ENCODE measurements around the gene RCE1. TPM values are rescaled to one million over a fixed set of nuclear protein-coding genes. Genes with fewer than 3 reads are reported as not detected.

The RCE1 gene
- total RNA-seq, 1 experiment from 2014 or later = 23.5 TPM

- CTCF ChIA-PET = no interaction called here
- peaks cover 24% of the 10 kb centered on the region for H3K4me1 Mint-ChIP-seq (ENCODE audit: low read depth, unreplicated experiment)
Measured at GRCh38 chr11:66887526-66887925, 44.3 kb downstream of the RCE1 start.

GRCh38 chr11:66888282-66888681 is 45.0 kb downstream of the RCE1 start:
- H3K4me1 Mint-ChIP-seq (ENCODE audit: low read depth, unreplicated experiment) = peaks cover 24% of the 10 kb centered on the region
- no peak overlapping the region for H3K27ac Mint-ChIP-seq (ENCODE audit: unreplicated experiment)
- no peak for DNase-seq
- no peaks in the 10 kb centered on the region for H3K27me3 Mint-ChIP-seq (ENCODE audit: unreplicated experiment)
- no peaks in the 10 kb centered on the region for H3K9me3 Mint-ChIP-seq (ENCODE audit: low read depth, unreplicated experiment)
- CTCF ChIA-PET = no interaction called here
- TF ChIP-seq CTCF (IDR thresholded peaks at IDR 0.05; ENCODE audit: unreplicated experiment) = no peak
- H3K4me3 Mint-ChIP-seq (ENCODE audit: low read depth, unreplicated experiment) = no peak overlapping the region
- no peaks in the 10 kb centered on the region for H3K36me3 Mint-ChIP-seq (ENCODE audit: insufficient read depth, unreplicated experiment)
- intact Hi-C loops (cut with micrococcal nuclease; ENCODE audit: unreplicated experiment) = no loop called here
- BruUV-seq (replicated peaks) = no TSS peak

More at GRCh38 chr11:66887526-66887925, 44.3 kb downstream of the RCE1 start:
- Mint-ChIP-seq H3K27ac (ENCODE audit: unreplicated experiment) (no peak overlapping the region), H3K36me3 (ENCODE audit: insufficient read depth, unreplicated experiment) (no peaks in the 10 kb centered on the region), H3K9me3 (ENCODE audit: low read depth, unreplicated experiment) (no peaks in the 10 kb centered on the region), H3K27me3 (ENCODE audit: unreplicated experiment) (no peaks in the 10 kb centered on the region), H3K4me3 (ENCODE audit: low read depth, unreplicated experiment) (no peak overlapping the region)
- TF ChIP-seq CTCF (IDR thresholded peaks at IDR 0.05; ENCODE audit: unreplicated experiment) = no peak
- no peak for DNase-seq
- no TSS peak for BruUV-seq (replicated peaks)
- intact Hi-C loops (cut with micrococcal nuclease; ENCODE audit: unreplicated experiment) = no loop called here

GRCh38 chr11:66889960-66890359 is 46.7 kb downstream of the RCE1 start:
- Mint-ChIP-seq H3K9me3 (ENCODE audit: low read depth, unreplicated experiment) (no peaks in the 10 kb centered on the region), H3K4me1 (ENCODE audit: low read depth, unreplicated experiment) (peaks cover 18% of the 10 kb centered on the region), H3K27ac (ENCODE audit: unreplicated experiment) (no peak overlapping the region), H3K27me3 (ENCODE audit: unreplicated experiment) (no peaks in the 10 kb centered on the region), H3K4me3 (ENCODE audit: low read depth, unreplicated experiment) (no peak overlapping the region), H3K36me3 (ENCODE audit: insufficient read depth, unreplicated experiment) (no peaks in the 10 kb centered on the region)
- CTCF ChIA-PET = no interaction called here
- TF ChIP-seq CTCF (IDR thresholded peaks at IDR 0.05; ENCODE audit: unreplicated experiment) = no peak
- no peak for DNase-seq
- no TSS peak for BruUV-seq (replicated peaks)
- intact Hi-C loops (cut with micrococcal nuclease; ENCODE audit: unreplicated experiment) = loop anchor here (10.0 kb wide), 1 partner anchor 65 kb away; the partner anchor contains the start of gene PC

- Mint-ChIP-seq H3K27me3 (ENCODE audit: unreplicated experiment) (no peaks in the 10 kb centered on the region), H3K27ac (ENCODE audit: unreplicated experiment) (peak overlapping the region; percentile 83), H3K9me3 (ENCODE audit: low read depth, unreplicated experiment) (no peaks in the 10 kb centered on the region), H3K4me3 (ENCODE audit: low read depth, unreplicated experiment) (no peak overlapping the region), H3K36me3 (ENCODE audit: insufficient read depth, unreplicated experiment) (no peaks in the 10 kb centered on the region), H3K4me1 (ENCODE audit: low read depth, unreplicated experiment) (peaks cover 18% of the 10 kb centered on the region)
- DNase-seq = peak; percentile 80
- intact Hi-C loops (cut with micrococcal nuclease; ENCODE audit: unreplicated experiment) = loop anchor here (10.0 kb wide), 1 partner anchor 63 kb away; the partner anchor contains the start of gene PC
- BruUV-seq (replicated peaks) = no TSS peak
- CTCF ChIA-PET = interaction anchor here (0.6 to 1.4 kb wide), 6 partner anchors 9 to 559 kb away, joined by 3 to 6 read pairs (median 4); no protein-coding TSS in a partner anchor
- TF ChIP-seq CTCF (IDR thresholded peaks at IDR 0.05; ENCODE audit: unreplicated experiment) = no peak
Measured at GRCh38 chr11:66891851-66892660, 48.8 kb downstream of the RCE1 start.
